GM10266 (cell line): Measurements from ENCODE around the gene DMXL1.
"Not testable (repeated sequence)": the region's sequence is repeated elsewhere in the genome, so short reads cannot be mapped to it uniquely, and the experiment has no call there.

Source experiments
- DNase-seq: peaks from one replicate; pipeline ENCODE4 v3.0.0; 2012; ENCODE audit errors: extremely low spot score
- TF ChIP-seq, protein P1 (sequence below): IDR thresholded peaks from 2 replicates; pipeline ENCODE4 v1.5.1; 2012; ENCODE audit warnings: mild to moderate bottlenecking, low read depth; ENCODE audit not compliant: control insufficient read depth, insufficient read depth; ENCODE audit errors: missing control alignments

Gene DMXL1

DNA sequence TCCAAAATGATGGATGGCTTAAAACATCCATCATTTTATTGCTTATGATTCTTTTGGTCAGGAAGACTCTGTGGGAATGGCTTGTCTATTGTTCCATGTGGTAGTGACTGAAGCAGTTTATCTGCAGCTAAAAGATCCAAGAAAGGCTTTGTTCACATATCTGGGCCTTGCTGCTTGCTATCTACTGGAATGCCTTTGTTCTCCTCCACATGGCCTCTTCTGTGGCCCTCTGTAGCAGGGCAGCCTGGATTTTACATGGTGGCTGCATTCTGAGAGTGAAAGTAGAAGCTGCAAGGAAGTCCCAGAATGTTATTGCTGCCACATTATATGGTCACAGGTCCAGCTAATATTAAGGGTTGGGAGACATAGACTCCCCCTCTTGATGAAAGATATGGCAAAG, 35.1 kb downstream of the DMXL1 start:
- TF ChIP-seq, protein P1, sequence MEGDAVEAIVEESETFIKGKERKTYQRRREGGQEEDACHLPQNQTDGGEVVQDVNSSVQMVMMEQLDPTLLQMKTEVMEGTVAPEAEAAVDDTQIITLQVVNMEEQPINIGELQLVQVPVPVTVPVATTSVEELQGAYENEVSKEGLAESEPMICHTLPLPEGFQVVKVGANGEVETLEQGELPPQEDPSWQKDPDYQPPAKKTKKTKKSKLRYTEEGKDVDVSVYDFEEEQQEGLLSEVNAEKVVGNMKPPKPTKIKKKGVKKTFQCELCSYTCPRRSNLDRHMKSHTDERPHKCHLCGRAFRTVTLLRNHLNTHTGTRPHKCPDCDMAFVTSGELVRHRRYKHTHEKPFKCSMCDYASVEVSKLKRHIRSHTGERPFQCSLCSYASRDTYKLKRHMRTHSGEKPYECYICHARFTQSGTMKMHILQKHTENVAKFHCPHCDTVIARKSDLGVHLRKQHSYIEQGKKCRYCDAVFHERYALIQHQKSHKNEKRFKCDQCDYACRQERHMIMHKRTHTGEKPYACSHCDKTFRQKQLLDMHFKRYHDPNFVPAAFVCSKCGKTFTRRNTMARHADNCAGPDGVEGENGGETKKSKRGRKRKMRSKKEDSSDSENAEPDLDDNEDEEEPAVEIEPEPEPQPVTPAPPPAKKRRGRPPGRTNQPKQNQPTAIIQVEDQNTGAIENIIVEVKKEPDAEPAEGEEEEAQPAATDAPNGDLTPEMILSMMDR = no peak
- DNase-seq = no peak

DNA sequence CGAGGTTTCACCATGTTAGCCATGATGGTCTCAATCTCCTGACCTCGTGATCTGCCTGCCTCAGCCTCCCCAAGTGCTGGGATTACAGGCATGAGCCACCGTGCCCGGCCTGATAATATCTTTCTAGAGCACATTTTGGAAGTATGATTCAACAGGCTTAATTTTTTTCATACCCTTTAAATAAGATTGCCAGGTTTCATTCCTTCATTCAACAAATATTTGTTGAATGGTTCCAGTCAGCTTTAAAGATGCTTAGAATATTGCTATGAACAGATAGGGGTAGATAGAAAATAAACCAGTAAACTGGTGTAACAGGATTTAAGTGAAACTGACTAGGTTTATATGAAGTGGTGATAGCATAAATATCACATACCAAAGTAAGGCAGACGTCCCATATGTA, 41.3 kb downstream of the DMXL1 start:
- TF ChIP-seq, protein P1 = no peak
- DNase-seq = no peak

- DNase-seq = no peak
- TF ChIP-seq, protein P1 = no peak
Observed at GRCh38 chr5:119117237-119117636, 46.4 kb downstream of the DMXL1 start.

DNA sequence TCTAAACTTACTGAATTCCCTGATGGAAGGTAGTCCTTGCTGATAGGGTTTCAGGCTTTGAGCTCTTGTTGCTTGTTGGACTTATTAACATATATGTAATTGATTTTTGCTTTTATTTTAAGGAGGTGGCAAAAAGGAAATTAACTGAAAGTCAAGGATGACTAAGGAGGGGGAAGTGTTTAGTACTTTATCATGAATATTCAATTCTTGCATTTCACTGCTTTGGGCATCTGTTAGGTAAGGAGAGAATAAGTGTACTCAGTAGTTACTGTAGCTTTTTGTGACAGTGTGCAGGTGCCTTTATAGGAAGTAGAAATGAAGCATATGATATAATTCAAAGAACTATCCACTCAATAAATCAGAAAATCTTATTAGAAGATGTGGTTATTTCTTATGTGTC, 47.1 kb downstream of the DMXL1 start:
- no peak for DNase-seq
- TF ChIP-seq, protein P1 = no peak

DNA sequence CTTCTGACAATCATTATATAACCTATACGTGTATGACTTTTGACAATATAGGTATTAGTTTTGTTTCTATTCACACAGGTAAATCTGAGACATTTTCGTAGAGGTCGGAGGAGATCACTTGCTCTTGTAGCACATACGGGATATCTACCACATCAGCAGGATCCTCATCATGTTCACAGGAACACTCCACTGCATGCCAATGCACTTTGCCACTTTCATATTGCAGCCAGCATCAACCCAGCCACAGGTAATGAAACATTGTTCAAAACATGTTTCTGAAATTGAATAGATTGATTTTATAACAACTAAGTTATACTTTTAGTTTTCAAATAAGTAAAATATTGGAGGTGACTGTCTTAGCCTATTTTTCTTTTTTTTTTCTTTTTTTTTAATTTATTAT, 50.0 kb downstream of the DMXL1 start:
- TF ChIP-seq, protein P1 = no peak
- DNase-seq = no peak

GRCh38 chr5:119122474-119122873, 51.6 kb downstream of the DMXL1 start:
- not testable (repeated sequence) for DNase-seq

DNA sequence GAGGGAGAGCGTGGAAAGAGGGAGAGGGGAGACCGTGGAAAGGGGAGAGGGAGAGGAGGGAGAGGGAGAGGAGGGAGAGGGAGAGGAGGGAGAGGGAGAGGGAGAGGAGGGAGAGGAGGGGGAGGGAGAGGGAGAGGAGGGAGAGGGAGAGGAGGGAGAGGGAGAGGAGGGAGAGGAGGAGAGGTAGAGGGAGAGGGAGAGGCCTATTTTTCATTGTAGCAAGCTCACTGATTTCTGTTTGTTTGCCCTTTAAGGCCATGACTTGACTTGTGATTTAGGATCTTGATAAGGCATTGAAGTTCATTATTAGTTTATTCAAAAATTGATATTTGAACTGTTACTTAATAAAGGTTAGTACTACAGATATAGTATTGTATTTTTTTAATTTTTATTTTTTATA, 52.4 kb downstream of the DMXL1 start:
- TF ChIP-seq, protein P1 = no peak
- DNase-seq = no peak

DNA sequence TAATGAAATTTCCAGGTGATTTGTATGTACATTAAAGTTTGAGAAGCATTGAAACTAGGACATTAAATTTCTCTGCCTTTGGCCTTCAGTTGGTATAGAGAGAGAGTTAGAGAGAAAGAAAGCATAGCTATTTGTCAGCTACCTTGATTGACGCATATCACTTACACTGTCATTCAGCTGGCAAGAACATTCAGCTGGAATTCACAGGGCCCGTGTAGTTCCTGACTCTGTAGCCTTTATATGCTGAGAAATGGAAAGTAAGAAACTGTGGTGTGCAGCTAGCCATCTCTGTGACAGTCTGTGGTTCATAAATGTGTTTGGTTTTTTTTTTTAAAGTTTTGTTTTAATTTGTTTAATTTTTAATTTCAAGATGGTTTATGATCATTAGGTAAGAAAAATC, 58.9 kb downstream of the DMXL1 start:
- TF ChIP-seq, protein P1 = no peak
- no peak for DNase-seq
